Testis (tissue), 2 donors: Measurements from ENCODE around the gene DLG2.

Experiments used
- CTCF ChIP-seq, 3 experiments: fragments of 450-650 bp in 2 of 3; fragments of 200-600 bp in 1 of 3; sonication (generic) in 1 of 3; IDR thresholded peaks; one replicate each; pipeline ENCODE4 v1.5.1; 2016 to 2019; ENCODE audit warnings: antibody characterized with exemption in 3 of 3, mild to moderate bottlenecking in 2 of 3, moderate library complexity in 1 of 3
- POLR2A ChIP-seq: fragments of 450-650 bp; IDR thresholded peaks from one replicate; pipeline ENCODE4 v1.6.1; 2017; ENCODE audit warnings: antibody characterized with exemption, mild to moderate bottlenecking, moderate library complexity

GRCh38 chr11:85619499-85619898 lies 7.6 kb downstream of the DLG2 start:
- TF ChIP-seq CTCF (IDR thresholded peaks at IDR 0.05), result no peak
- TF ChIP-seq POLR2A, result no peak
